Ammon's horn (tissue), 1 donor: ENCODE results near the gene ADORA3.

ENCODE experiments used
- DNase-seq: peaks from one replicate; pipeline ENCODE4 v3.0.0-alpha.2; 2016; ENCODE audit warnings: low spot score

ADORA3 gene

DNA sequence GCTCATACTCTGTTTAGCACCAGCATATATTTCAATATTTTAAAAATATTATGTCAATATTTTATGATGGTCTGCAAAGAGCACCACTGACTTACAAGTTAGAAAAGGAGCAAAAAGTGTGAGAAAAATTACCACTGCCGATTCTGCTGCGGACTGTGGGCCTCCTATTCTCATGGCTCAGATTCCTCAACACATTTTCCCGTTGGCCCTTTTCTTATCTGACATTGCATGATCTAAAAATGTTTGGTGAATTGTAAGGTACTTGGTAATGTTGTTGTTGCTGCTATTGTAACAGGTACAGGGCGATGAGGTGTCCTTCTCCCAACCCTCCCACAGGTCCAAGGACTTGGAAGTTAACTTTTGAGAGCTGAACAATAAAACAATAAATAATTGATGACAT, 28.9 kb downstream of the ADORA3 start:
- DNase-seq = no peak

DNA sequence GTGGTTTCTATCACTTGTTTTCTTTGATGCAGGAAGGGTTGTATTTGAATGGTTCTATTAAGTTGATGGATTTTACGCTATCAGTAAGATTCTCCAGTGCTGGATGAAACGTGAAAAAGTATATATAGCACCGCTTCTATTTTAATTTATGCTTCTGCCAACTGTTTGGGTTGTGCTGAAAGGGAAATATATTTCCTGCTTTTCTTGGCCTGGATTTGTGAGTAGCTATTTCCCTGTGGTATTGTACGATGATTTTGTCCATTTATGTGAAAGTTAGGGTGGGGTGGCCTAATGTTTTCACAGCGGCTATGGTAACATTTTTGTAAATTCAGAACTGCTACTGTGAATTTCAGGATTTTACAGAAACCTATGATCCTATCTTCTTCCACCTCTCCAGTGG, 29.3 kb downstream of the ADORA3 start:
- no peak for DNase-seq

GRCh38 chr1:111471538-111471937, 31.9 kb downstream of the ADORA3 start:
- no peak for DNase-seq

- peak; percentile 81 for DNase-seq
Measured at GRCh38 chr1:111471012-111471411, 32.4 kb downstream of the ADORA3 start.

DNA sequence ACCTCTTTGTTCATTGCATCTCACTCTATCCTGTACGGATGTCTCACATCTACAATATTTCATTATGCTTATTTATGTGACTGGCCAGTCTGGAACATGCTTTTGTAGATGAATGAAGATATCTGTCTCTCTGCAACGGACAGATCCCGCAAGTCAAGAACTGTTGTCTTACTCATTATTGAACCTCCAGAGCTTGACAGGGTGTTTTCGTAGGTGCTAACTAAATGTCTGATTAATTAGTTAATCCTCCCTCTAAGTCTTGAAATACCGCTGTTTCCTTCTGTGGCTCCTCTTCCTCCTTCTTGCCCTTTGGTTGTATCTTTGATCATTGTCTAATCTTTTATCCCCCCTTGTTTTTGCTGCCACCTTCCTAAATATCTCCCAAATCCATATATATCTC, 32.8 kb downstream of the ADORA3 start:
- no peak for DNase-seq

GRCh38 chr1:111469539-111469938, 33.9 kb downstream of the ADORA3 start:
- DNase-seq = no peak

DNA sequence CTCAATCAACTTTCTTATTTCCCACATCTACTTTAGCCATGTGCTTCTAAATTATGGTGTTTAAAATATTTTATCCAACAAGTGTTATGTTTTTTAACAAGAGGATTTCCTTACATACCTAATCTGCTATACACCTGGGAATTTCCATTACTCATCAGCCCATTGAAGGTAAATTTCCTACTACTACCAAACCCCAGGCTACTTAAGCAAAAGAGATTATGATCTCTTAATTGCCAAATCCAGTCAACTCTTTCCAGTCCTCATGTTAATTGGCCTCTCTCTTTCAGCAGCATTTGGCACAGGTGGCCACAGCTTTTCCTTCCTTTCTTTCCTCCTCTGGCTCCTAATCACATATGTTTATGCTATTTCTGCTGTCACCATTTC, 34.7 kb downstream of the ADORA3 start:
- no peak for DNase-seq

DNA sequence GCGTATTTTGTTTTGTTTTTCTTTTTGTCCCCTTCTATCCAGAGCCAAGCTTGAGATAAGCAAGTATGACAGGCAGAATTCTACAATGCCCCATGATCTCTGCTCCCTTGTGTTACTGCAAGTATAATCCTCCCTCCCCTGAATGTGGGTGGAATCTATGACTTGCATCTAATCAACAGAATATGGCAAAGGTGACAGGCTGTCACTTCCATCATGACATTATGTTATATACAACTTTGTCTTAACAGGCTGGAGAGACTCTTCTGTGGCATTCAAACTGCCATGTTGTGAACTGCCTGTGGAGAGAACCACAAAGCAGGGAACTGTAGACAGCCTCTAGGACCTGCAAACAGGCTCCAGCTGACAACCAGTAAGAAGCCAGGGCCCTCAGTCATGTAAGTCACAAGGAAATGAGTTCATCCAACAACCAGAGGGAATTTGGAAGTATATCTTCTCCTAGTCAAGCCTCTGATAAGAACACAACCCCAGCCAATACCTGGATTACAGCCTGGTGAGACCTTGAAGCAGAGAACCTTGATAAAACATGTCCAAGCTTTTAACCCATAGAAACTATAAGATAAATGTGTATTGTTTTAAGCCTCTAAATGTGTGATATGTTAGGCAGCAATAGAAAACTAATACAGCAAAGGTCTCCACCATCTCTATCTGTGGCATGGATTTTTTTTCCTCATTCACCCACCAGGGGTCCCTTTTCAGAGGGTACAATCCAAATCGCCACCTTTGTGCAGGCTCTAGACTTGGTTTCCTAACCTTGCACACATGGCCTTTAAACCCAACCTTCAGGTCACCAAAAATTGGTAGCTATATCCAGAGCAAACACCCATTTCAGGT, 35.3 kb downstream of the ADORA3 start:
- no peak for DNase-seq

DNA sequence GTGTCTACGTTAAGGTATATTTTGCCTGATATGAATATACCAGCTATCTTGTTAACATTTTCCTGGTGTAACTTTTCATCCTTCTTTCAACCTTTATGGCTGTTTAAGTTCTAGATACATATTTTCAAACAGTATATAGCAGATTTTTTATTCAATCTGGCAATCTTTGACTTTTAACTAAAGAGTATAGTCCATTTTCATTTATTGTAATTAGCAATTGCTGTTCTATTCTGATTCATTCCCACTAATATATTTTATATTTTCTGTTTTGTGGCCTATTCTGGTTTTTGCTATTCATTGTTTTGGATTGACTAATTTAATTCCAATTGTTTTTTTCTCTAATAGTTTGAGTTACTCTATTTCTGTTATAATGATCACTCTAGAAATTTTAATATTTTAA, 37.0 kb downstream of the ADORA3 start:
- DNase-seq = no peak

- DNase-seq = no peak
Measured at GRCh38 chr1:111465754-111466153, 37.7 kb downstream of the ADORA3 start.

DNA sequence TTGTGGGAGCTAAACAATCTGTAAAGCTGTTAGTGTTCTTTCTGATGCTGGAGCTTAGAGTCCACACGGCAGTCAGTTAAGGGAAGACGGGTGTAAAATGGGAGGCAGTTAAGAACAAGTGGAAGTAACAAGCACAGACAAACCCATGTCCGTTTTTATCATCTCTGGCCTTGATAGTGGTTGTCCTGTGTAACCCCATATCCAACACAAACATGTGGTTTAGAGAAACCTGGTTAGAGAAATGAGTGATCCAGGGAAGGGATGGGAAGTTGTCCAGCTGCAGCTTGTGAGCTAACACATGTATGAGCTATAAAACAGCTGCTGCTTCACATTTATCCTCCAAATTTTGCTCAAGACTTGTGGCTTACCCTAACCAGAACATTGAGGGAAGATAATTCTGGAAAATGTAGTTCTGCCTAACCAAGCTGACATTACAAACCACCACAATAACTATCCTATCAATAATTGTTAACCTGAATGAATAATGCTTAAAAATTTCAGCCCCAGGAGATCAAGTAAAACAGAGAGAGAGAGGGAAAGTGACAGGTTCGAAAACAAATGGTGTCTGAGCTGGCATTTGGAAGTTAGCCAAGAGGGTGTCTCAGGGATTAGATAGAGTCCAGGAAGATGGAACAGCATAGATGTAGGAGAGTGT, 40.3 kb downstream of the ADORA3 start:
- DNase-seq = no peak

DNA sequence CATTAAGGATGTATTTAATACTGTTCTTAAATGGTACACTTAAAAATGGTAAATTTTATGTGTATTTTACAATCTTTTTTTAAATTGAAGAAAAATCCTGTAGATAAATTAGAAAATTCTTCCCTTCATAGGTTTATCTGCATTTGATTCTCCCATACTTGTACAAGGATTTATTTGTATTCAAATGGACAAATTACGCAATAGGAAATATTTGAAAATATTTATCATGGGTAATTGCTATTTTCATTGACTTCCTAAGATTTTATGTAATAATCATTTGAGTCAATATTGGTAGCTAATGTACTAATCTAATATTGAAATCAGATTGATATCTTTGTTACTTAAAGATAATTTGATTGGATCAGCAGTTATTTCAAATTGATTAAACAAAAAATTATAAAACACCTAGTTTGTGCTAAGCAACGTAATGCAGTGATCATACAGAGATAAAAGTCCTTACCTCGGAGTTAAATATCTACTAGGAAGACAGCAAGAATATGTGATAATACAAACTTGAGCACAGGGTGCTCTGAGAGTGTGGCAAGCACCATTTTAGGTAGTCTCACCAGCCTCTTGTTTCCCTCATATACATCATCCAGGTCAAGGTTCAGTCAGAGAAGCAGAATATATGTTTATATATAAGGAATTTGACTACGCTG, 40.9 kb downstream of the ADORA3 start:
- DNase-seq = no peak

GRCh38 chr1:111461765-111462164, 41.7 kb downstream of the ADORA3 start:
- no peak for DNase-seq

- DNase-seq = no peak
Measured at GRCh38 chr1:111455642-111456031, 47.8 kb downstream of the ADORA3 start.

GRCh38 chr1:111454859-111455641, 48.4 kb downstream of the ADORA3 start:
- no peak for DNase-seq

GRCh38 chr1:111453706-111454105, 49.7 kb downstream of the ADORA3 start:
- DNase-seq = no peak

- no peak for DNase-seq
Measured at GRCh38 chr1:111452581-111452980, 50.9 kb downstream of the ADORA3 start.

GRCh38 chr1:111450185-111450584, 53.2 kb downstream of the ADORA3 start:
- DNase-seq = no peak

DNA sequence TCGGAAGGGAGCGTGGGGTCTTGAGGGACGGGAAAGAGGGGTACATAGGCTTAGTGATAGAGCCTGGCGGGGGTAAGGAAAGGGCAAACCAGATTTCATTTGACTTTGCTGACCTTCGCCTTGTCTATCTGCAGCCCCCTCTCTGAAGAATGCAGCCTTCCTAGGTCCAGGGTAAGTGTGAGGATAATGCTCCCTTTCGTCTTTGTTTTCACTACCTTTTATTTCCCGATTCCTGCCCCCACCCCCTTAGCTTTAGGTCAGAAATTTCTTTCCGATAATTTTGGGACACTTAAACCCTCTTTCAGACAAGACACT, 53.8 kb downstream of the ADORA3 start:
- DNase-seq = no peak
